Suprapubic skin (tissue), 4 donors: ENCODE measurements around the gene HLA-A. TPM values are rescaled to one million over a fixed set of nuclear protein-coding genes. Genes with fewer than 3 reads are reported as not detected.
"Not testable (repeated sequence)": the region's sequence is repeated elsewhere in the genome, so short reads cannot be mapped to it uniquely, and the experiment has no call there.

ENCODE experiments used
- DNase-seq, 2 donors: peaks; one replicate each; pipeline ENCODE4 v3.0.0-alpha.2; 2019; ENCODE audit warnings: low spot score in 2 of 2
- H3K27ac ChIP-seq: fragments of 200-600 bp; sonication (generic); one replicate; pipeline ENCODE4 v1.5.1; 2019
- H3K27me3 ChIP-seq: fragments of 200-600 bp; sonication (generic); one replicate; pipeline ENCODE4 v1.5.1; 2019
- H3K36me3 ChIP-seq: fragments of 200-600 bp; sonication (generic); one replicate; pipeline ENCODE4 v1.5.1; 2019
- H3K4me1 ChIP-seq: fragments of 200-600 bp; sonication (generic); one replicate; pipeline ENCODE4 v1.5.1; 2019
- H3K4me3 ChIP-seq: fragments of 200-600 bp; sonication (generic); one replicate; pipeline ENCODE4 v1.5.1; 2019; ENCODE audit warnings: mild to moderate bottlenecking
- H3K9me3 ChIP-seq: fragments of 200-600 bp; sonication (generic); one replicate; pipeline ENCODE4 v1.5.1; 2019
- CTCF ChIP-seq, 2 donors: fragments of 200-600 bp in 1 of 2; fragments of 450-650 bp in 1 of 2; sonication (generic) in 1 of 2; IDR thresholded peaks; one replicate each; pipeline ENCODE4 v1.5.1; 2016 to 2019; ENCODE audit warnings: antibody characterized with exemption in 2 of 2, mild to moderate bottlenecking in 1 of 2, moderate library complexity in 1 of 2
- EP300 ChIP-seq: sonication (generic); formaldehyde crosslinking; IDR thresholded peaks from one replicate; pipeline ENCODE4 v1.6.1; 2017; ENCODE audit warnings: antibody characterized with exemption
- POLR2A ChIP-seq, 2 donors: fragments of 450-650 bp; IDR thresholded peaks; one replicate each; pipeline ENCODE4 v1.6.1; 2017; ENCODE audit warnings: antibody characterized with exemption in 2 of 2, mild to moderate bottlenecking in 2 of 2, moderate library complexity in 2 of 2
- POLR2AphosphoS5 ChIP-seq, 3 donors: sonication (generic); formaldehyde crosslinking; IDR thresholded peaks; one replicate each; pipeline ENCODE4 v1.6.1; 2017; ENCODE audit warnings: antibody characterized with exemption in 3 of 3
- WGBS: methylation state at CpG from one replicate; pipeline ENCODE4 v1.1.5; 2018; 5-methylcytosine and 5-hydroxymethylcytosine counted together
- total RNA-seq, 4 donors: library from RNA; depleted of rRNA; stranded (reverse); fragments of >200 nt; gene quantifications; one replicate each; pipeline ENCODE4 v1.1.0, GENCODE V29; 2016

The HLA-A gene
- total RNA-seq, 4 donors from 2014 or later: 455 to 546 (median 499) TPM

GRCh38 chr6:29926413-29927274 lies 15.7 kb upstream of the HLA-A start:
- no CpG with 5 or more reads among the region's 82 CpGs for WGBS
- H3K27me3 ChIP-seq: no peaks in the 10 kb centered on the region
- no peaks in the 10 kb centered on the region for H3K36me3 ChIP-seq
- DNase-seq: peak; percentile 79 to 86
- H3K4me3 ChIP-seq: peak overlapping the region; percentile 51
- peak overlapping the region; percentile 64 for H3K27ac ChIP-seq
- H3K9me3 ChIP-seq: no peaks in the 10 kb centered on the region
- TF ChIP-seq POLR2A (IDR thresholded peaks at IDR 0.05): no peak
- TF ChIP-seq CTCF (IDR thresholded peaks at IDR 0.05): no peak
- no peak for TF ChIP-seq POLR2AphosphoS5 (IDR thresholded peaks at IDR 0.05)
- no peak for TF ChIP-seq EP300
- H3K4me1 ChIP-seq: no peaks in the 10 kb centered on the region

- no peak for DNase-seq
- no peak overlapping the region for H3K27ac ChIP-seq
- H3K4me1 ChIP-seq: no peaks in the 10 kb centered on the region
- no peaks in the 10 kb centered on the region for H3K9me3 ChIP-seq
- TF ChIP-seq POLR2A (IDR thresholded peaks at IDR 0.05) (no peak), CTCF (IDR thresholded peaks at IDR 0.05) (no peak)
- H3K27me3 ChIP-seq: no peaks in the 10 kb centered on the region
- no peaks in the 10 kb centered on the region for H3K36me3 ChIP-seq
- no CpG with 5 or more reads among the region's 16 CpGs for WGBS
- H3K4me3 ChIP-seq: peak overlapping the region; percentile 51
These were observed 15.1 kb upstream of the HLA-A start for GRCh38 chr6:29927275-29927569.

DNA sequence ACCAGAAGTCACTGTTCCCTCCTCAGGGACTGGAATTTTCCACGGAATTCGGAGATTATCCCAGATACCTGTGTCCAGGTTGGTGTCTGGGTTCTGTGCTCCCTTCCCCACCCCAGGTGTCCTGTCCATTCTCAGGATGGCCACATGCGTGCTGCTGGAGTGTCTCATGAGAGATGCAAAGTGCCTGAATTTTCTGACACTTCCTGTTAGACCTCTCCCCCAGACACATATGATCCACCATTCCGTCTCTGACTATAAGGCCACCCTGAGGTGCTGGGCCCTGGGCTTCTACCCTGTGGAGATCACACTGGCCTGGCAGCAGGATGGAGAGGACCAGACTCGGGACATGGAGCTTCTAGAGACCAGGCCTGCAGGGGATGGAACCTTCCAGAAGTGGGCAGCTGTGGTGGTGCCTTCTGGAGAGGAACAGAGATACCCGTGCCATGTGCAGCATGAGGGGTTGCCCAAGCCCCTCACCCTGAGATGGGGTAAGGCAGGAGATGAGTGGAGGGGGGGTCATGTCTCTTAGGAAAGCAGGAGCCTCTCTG lies 14.4 kb upstream of the HLA-A start:
- H3K36me3 ChIP-seq: no peaks in the 10 kb centered on the region
- TF ChIP-seq POLR2AphosphoS5 (IDR thresholded peaks at IDR 0.05) (no peak), POLR2A (IDR thresholded peaks at IDR 0.05) (no peak), CTCF (IDR thresholded peaks at IDR 0.05) (no peak)
- WGBS: no CpG with 5 or more reads among the region's 6 CpGs

DNA sequence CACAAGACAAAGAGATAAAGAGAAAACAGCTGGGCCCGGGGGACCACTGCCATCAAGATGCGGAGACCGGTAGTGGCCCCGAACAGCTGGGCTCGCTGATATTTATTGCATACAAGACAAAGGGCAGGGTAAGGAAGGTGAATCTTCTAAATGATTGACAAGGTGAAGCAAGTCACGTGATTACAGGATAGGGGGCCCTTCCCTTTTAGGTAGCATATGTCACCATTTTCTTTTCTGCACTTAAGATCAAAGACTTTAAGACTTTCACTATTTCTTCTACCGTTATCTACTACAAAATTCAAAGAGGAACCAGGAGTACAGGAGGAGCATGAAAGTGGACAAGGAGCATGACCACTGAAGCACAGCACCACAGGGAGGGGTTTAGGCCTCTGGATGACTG lies 12.3 kb upstream of the HLA-A start:
- not testable (repeated sequence) for H3K4me1 ChIP-seq, H3K27me3 ChIP-seq, H3K27ac ChIP-seq, H3K9me3 ChIP-seq, H3K4me3 ChIP-seq, H3K36me3 ChIP-seq, DNase-seq
- WGBS: no CpG with 5 or more reads among the region's 7 CpGs

More for the DNA sequence above, 14.4 kb upstream of the HLA-A start:
- H3K27ac ChIP-seq: no peak overlapping the region
- no peaks in the 10 kb centered on the region for H3K27me3 ChIP-seq
- no peak overlapping the region for H3K4me3 ChIP-seq
- DNase-seq: no peak
- no peaks in the 10 kb centered on the region for H3K4me1 ChIP-seq
- H3K9me3 ChIP-seq: no peaks in the 10 kb centered on the region

DNA sequence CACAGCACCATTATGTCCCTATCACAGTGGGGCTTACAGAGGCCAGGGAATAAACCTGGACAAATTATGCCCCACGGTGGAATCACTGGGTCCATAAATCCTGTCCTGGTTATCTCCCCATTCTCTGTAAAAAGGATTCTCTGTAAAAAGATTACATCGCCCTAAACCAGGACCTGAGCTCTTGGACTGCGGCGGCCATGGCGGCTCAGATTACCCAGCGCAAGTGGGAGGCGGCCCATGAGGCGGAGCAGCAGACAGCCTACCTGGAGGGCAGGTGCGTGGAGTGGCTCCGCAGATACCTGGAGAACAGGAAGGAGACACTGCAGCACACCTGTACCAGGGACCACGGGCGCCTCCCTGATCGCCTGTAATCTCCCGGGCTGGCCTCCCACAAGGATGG lies 8.4 kb upstream of the HLA-A start:
- no peaks in the 10 kb centered on the region for H3K9me3 ChIP-seq
- WGBS: no CpG with 5 or more reads among the region's 14 CpGs

More for the DNA sequence above, 8.4 kb upstream of the HLA-A start:
- Histone ChIP-seq H3K4me3 (no peak overlapping the region), H3K36me3 (no peaks in the 10 kb centered on the region), H3K4me1 (no peaks in the 10 kb centered on the region), H3K27me3 (no peaks in the 10 kb centered on the region), H3K27ac (no peak overlapping the region)
- no peak for TF ChIP-seq POLR2AphosphoS5 (IDR thresholded peaks at IDR 0.05)
- TF ChIP-seq CTCF (IDR thresholded peaks at IDR 0.05): no peak
- no peak for TF ChIP-seq POLR2A (IDR thresholded peaks at IDR 0.05)
- TF ChIP-seq EP300: no peak
- DNase-seq: no peak
